GM12864 (cell line): ENCODE results near the gene AMPD2.

ENCODE experiments used
- DNase-seq: peaks from one replicate; pipeline ENCODE4 v3.0.0-alpha.2; 2011; ENCODE audit warnings: low read depth
- H3K4me3 ChIP-seq: 2 replicates; pipeline ENCODE4 v1.5.1; 2011; ENCODE audit warnings: mild to moderate bottlenecking, low read depth, low read length, control low read depth
- CTCF ChIP-seq: IDR thresholded peaks from 2 replicates; pipeline ENCODE4 v1.5.1; 2011; ENCODE audit warnings: low read depth, mild to moderate bottlenecking, moderate library complexity, low read length, control low read depth, inconsistent platforms; ENCODE audit errors: missing control alignments

AMPD2 gene

DNA sequence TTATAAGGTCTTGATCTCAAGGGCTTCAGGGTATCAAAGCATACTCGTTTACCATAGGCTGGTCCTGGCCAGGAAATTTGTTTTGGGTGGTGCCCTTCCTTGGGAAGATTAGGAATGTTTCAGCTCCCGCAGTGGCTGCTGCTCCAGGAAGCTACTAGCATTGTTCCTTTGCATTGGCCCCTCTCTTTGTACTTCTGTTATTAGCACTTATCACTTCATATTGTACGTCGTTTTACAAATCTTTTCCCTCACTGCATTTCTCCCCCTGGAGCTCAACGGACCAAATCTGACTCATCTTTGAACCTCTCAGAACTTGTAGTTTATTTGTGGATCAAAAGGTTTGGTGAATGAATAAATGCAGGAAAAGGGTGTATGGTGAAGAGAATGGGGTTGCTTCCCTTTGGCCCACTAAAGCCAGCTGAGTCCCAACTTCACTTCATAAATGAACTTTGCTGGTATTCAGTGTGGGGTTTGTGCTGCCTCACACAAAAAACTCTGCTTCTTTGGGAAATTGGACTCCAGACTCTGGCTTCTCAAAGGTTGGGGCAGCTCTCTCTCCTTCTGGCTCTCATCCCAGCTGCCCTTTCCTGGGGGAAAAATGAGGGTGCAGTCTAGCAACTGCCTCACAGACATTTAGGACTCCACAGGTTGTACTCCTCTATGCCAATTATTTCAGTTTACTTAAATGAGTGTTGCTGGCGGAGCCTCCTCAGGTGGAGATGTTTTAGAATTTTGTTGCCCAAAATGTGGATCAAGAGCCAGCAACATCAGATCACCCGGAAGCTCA lies 6.1 kb upstream of the AMPD2 start:
- no peak overlapping the region for H3K4me3 ChIP-seq
- TF ChIP-seq CTCF, result no peak
- DNase-seq, result no peak

DNA sequence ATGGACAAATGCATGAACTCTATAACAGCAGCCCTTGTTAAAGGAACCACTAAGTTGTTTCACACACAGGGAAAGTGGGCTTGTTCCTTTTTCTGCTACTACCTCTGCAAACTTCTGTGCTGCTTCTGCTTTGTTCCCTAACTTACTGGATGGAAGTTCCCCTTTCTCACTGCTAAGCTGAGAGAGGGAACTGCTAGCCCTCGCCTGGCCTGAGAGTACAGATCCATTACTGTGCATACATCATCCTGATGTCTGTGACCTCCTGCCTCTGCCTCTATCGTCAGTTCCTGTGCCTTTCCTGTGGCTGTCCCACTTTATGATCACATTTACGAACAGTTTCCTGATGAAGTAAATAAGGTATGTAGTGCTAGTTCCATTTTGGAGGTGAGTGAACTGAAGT lies 3.8 kb upstream of the AMPD2 start:
- no peak for TF ChIP-seq CTCF
- DNase-seq, result no peak
- no peak overlapping the region for H3K4me3 ChIP-seq

DNA sequence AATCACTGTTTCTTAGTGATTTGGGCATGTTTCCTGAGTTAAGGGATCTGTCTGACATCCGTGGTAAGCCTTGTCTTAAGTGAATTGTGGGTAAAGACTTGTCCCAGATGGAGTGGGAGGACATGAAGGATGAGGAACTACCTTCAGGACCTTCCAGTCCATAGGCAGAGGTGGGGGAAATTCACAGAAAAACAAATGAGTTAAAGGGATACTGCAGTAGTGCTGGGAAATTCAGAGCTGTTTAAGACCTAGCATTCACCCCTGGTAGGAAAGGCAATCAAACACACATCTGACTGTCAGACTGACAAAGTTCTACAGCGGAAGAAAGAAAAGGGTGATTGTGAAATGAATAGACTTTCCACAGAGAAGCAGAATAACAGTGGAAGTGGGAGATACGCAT lies 3.2 kb upstream of the AMPD2 start:
- DNase-seq, result no peak
- H3K4me3 ChIP-seq, result no peak overlapping the region
- TF ChIP-seq CTCF, result no peak

GRCh38 chr1:109617291-109617801 lies 2.3 kb upstream of the AMPD2 start:
- no peak for TF ChIP-seq CTCF
- H3K4me3 ChIP-seq, result no peak overlapping the region
- no peak for DNase-seq

DNA sequence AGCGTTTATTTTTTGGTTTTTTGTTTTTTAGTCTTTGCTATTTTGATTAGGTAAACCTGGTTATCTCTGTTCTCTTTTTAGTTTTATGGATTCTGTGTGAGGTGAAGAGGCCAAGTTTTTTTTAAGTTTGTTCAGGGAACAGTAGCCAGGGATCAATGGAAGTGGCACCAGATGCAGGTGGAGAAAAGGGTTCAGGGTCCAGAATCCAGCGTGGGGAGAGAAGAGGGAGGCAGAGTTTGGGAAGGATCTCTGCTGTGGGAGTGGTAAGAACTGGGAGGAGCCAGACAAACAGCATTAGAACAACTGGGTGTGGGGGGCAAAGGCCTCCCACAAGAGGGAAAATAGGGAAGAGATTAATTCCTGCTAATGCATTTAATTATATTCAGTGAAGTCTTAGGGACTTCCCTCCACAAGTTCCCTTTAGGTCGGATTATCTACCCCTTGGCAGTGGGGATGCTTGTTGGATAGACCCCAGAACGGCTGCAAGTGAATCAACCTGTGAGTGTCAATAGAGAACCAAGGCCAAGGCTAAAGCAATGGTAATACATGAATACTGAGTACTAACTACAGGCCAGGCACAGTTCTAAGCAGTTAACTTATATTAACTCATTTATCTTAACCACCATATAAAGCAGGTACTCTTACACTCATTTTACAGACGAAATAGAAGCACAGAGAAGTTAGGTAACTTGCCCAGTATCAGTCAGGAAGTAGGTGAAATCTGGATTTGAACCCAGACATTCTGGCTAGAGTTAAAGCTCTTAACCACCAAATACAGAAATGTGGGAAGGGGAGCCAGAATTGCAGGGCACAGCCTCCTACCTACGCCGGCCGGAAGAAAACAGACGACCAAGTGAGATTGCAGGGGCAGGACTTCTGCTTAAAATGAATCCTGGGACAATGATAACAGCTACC lies 719 bp upstream of the AMPD2 start:
- DNase-seq, result no peak
- no peak for TF ChIP-seq CTCF
- H3K4me3 ChIP-seq, result peak overlapping the region; percentile 90

- peak overlapping the region; percentile 90 for H3K4me3 ChIP-seq
- no peak for TF ChIP-seq CTCF
- no peak for DNase-seq
These were observed 759 bp downstream of the AMPD2 start for GRCh38 chr1:109620401-109620791.
